HG03060 (cell line): ENCODE measurements around the gene TRIM38.
"Not testable (repeated sequence)": the region's sequence is repeated elsewhere in the genome, so short reads cannot be mapped to it uniquely, and the experiment has no call there.

Experiments used
- ATAC-seq: cut with Tn5 transposase; IDR thresholded peaks from one replicate; pipeline ENCODE4 v1.9.1; 2021; ENCODE audit warnings: low read depth, moderate number of reproducible peaks; ENCODE audit not compliant: unreplicated experiment

TRIM38 gene

DNA sequence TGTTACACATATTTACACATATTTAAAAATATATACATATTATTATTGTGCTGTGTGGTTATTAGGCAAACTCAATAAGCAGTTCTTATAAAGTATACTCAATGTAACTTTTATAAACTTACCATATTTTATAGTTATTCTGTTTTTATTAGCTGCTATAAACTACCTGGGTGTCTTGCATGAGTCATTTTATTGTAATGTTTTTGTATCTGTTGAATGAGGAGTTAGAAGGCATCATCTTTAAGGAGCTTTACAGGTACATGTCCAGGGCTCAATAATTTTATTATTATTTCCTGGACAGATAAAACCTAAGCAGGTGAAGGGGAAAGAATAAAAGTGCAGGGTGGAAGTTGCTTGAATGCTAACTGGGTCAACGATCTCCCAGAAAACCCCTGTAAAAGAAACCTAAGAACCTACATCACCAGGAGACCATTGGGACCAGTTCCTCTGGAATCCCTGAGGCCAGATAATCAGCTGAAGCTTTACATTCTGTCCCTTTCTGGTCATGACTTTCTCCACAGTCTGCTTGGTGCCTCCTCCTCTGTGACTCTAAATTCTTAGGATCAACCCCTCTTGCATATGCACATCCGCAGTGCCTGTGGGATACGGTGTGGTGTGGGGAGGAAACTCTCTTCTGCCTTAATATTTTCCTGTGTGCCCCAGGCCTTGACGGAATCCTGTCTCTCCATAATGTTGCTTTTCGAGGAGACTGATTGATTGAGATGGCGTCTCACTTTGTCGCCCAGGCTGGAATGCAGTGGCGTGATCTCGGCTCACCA, 38.0 kb downstream of the TRIM38 start:
- no peak for ATAC-seq

DNA sequence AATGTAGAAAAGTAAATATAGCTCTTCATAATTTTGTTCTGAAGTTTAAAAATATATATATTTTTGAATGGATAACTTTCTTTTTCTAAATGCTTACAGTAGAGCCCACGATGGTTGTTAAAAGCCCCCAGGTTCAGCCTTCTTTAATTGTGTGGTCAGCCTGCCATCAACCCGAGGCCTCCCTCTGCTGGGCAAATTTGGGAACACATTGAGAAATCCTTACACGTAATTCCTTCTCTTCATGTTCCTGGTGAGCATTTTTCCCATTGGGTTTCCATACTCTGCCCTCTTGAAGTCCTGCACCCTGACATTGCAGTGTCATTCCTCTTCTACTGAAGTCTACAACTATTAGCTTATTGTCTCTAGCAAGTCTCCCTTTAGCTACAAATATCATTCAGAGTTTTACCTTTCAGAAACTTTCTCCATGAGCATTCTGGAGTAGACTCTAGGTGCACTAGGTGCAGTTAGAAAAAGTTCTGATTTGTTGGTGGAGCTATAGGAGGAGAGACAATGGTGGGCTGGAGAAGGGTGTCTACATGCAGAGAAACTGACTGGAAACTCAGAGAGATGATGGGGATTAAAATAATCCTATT, 40.6 kb downstream of the TRIM38 start:
- ATAC-seq, result no peak

DNA sequence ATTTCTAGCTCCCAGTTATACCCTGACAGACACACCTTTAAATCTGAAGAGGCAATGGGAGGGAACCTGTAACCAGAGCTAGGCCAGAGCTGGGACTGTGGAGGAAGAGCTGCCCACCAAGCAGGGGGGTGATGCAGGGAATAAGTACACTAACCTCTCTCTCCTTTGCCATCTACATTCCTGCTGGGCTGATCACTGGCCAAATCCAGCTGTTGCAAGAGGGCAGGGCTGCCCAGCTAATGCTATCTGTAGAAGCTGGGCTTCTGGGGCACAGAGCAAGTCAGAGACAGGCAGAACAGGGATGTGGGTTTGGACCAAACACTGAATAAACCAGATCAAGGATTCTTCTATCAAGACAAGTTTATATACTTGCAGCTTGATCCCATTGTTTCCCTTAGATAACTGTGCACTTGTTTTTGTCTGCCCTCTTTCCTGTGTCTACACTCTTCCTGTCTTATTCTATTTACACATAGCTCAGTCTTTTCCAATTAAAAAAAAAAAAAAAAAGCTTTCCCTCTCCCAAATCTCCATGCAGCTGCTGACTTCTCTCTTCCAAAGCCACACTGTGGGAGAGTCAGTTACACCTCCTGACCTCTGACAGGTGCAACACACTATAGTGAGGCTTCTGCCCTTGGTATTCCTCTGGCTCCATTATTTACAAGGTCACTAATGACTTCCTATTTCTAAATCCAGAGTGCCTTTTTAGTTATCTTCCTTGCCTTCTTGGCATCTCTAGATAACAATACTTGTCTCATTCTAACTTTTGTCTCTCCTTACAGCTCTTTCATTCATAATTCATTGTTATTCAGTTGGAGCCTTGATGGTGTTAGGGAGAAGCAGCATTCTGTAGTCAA, 43.7 kb downstream of the TRIM38 start:
- no peak for ATAC-seq

DNA sequence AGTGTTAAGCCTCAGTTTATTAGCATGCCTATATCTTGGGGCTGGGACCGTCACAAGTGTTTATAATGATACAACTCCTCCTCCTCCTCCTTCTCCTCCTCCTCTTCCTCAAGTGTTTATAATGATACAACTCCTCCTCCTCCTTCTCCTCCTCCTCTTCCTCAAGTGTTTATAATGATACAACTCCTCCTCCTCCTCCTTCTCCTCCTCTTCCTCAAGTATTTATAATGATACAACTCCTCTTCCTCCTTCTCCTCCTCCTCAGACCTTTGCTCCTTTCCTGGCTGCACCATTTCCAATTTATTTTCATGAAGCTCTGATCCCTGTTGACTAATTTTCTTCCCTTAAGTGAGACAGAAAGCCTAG, 44.3 kb downstream of the TRIM38 start:
- not testable (repeated sequence) for ATAC-seq

DNA sequence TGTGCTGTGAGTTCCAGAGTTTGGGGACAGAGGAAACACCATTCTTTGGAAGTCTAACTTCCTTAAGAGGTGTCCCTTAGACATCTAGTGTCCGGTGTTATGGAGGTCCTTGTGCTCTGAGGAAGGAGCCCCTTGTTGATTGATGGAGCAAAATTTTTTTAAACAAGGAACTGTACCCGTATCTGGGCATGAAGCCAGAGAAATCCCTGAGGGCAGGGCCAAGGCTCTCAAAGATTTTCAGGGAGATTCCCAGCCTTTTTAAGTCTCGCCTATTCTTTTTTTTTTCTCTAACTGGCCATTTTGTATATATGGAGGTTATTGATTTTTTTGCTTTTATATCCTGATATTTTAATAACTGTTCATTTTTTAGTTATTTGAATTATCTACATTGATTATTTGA, 45.9 kb downstream of the TRIM38 start:
- ATAC-seq, result no peak

DNA sequence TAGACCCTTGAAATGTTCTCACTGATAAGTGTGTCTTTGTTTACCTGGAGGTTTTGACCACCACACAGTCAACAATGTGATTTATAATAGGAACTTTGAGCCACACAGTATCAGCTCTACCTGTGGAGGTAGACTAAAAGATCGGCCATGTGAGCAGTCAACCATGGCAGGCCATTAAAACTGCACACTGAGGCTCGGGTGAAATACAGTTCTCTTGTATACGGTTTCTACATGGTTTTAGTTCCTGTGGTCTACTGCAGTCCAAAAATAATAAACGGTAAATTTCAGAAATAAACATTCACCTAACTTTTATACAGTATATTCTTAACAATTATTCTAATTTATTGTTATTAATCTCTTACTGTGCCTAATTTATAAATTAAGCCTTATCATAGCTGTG, 47.2 kb downstream of the TRIM38 start:
- ATAC-seq, result no peak

DNA sequence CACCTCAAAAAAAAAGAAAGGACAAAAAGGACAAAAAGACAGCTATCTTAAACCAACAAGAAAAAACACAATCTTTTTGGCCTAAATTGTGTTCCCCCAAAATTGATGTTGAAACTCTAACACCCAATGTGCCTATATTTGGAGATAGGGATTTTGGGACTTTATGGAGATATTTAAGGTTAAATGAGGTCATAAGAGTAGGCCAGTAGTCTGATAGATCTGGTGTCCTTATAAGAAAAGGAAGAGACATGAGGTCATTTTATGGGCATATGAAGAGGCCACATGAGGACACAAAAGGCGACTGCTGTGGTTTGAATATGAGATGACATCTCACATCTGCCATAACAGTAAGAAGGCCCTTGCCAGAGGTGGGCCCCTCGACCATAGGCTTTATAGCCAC, 49.5 kb downstream of the TRIM38 start:
- ATAC-seq, result no peak

DNA sequence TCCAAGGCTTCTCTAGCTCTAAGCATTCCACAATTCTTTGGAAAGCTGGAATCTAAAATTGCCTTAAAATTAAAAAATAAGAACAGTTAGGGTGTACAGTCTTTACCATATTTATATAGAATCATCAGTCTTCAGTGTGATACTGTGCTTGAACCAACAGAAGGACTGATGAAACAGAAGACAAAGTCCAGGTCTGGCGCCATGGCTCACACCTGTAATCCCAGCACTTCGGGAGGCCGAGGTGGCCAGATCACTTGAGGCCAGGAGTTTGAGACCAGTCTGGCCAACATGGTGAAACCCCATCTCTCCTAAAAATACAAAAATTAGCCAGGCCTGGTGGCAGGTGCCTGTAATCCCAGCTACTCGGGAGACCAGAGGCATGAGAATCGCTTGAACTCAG, 51.8 kb downstream of the TRIM38 start:
- not testable (repeated sequence) for ATAC-seq

DNA sequence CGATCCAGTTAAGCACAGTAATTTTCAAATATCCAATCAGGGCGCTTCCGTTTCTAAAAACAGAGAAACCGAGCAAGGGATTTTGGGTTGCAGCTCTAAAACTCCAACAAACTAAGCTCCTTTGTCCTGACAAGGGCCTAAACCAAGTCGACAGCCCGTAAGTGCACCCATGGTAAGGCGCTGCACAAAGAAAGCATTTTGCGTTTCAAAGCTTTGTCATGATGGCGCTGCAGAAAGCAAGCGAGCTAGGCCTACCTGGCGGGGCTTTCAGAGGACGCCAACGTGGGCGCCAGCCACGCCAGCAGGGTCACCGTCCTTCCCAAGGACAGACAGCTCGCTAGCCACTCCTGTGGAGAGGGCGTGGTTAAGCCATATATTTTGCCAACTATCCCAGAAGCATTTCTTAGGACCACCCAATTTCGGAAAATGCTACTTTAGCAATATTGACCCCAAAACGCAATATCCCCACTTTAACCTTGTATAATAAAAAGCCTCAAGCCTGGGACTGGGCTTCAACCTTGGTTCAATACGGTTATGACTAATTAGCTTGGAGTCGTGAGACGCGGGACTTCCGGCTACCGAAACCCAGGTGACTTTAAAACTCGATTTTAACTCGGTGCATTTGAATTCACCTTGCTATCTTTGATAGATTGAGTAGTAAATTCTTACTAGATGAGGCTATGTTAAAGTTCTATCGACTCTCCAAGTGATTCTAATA, 53.8 kb downstream of the TRIM38 start:
- no peak for ATAC-seq

DNA sequence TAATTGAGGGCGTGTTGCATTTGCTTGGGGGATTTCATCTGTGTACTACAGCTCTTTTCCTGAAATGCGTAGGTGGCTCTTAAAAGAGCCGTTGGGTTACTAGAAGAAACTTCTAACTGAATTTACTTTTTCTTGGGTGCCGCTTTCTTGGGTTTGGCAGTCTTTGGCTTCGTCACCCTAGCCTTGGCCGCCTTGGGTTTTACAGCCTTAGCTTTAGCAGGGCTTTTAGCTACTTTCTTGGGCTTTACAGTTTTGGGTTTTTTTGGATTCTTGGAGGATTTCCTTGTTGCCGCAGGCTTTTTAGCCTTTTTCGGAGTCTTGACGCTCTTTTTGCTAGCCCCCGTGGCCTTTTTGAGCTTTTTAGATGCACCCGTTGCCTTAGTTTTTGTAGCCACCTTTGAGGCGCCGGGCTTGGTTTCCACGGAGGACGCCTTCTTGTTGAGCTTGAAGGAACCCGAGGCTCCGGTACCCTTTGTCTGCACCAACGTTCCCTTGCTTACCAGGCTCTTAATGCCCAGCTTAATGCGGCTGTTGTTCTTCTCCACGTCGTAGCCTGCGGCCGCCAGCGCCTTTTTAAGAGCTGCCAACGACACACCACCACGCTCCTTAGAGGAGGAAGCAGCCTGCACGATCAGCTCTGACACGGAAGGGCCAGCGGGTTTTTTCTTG, 54.5 kb downstream of the TRIM38 start:
- no peak for ATAC-seq

DNA sequence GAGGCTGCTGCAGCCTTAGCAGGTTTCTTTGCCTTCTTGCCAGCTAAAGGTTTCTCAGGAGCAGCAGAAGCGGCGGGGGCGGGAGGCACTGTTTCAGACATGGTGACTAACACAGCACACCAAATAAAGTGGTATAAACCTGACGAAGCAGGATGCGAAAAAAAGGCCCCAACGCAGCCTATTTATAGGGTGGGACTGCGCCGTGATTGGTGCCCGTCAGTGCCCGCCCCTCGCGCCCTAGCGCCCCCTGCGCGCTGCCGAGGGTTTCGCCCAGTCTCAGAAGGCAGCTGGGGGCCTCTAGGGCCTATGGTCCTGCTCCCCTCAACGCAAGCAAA, 55.0 kb downstream of the TRIM38 start:
- ATAC-seq, result no peak

DNA sequence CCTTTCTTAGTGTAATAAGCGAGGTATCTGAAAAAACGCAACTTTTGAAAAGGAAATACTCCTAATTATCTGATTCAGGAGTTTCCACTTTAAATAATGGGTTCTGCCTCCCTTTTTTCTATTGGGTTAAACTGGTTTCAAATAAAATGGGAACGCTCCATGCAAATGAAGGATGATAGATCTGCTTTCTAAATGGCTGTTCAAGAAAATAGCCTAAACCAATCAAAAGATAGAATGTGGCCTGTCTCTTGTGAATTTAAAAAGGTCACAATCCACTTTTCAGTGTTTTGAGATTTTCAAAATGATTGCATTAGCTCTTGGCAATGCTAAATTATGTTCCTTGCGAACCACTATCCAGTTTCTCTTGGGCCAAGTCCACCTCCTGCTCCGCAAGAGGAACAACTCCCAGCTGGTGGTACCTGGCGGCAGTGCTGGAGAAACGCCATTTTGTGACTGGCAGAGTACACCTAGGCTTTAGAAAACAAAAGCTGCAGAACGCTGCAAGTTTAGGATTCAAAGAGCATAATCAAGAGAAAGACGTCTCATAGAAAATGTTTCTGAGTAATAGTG, 56.7 kb downstream of the TRIM38 start:
- no peak for ATAC-seq

DNA sequence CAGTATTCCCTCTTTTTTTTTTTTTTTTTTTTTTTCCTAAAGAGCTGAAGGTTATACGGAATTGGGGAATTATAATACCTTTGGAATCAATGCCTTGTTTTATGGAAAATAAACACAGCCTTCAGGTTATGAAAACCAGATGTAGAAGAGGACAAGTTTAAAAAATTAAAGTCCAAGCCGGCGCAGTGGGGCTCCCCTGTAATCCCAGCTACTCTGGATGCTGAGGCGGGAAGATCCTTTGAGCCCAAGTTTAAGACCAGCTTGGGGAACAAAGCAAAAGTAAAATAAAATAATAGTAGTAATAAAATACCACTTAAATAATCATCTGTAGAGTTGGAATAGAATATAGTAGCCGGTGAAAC, 57.3 kb downstream of the TRIM38 start:
- no peak for ATAC-seq

DNA sequence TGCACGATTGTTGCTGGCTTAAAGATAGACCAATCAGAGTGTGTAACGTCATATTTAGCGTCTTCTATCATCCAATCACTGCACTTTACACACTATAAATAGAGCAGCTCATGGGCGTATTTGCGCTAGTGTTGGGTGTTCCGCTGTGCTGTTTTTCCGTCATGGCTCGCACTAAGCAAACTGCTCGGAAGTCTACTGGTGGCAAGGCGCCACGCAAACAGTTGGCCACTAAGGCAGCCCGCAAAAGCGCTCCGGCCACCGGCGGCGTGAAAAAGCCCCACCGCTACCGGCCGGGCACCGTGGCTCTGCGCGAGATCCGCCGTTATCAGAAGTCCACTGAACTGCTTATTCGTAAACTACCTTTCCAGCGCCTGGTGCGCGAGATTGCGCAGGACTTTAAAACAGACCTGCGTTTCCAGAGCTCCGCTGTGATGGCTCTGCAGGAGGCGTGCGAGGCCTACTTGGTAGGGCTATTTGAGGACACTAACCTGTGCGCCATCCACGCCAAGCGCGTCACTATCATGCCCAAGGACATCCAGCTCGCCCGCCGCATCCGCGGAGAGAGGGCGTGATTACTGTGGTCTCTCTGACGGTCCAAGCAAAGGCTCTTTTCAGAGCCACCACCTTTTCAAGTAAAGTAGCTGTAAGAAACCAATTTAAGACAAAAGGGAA, 57.9 kb downstream of the TRIM38 start:
- peak; percentile 47 for ATAC-seq

DNA sequence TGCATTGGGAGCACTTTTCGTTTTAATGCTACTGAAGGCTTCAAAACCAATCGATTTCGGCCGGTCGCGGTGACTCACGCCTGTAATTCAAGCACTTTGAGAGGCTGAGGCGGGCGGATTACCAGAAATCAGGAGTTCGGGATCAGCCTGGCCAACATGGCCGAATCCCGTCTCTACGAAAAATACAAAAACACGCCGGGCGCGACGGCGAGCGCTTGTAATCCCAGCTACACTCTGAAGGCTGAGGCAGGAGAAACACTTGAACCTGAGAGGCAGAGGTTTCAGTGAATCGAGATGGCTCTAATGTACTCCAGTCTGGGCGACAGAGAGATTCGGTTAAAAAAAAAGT, 58.4 kb downstream of the TRIM38 start:
- ATAC-seq, result no peak

DNA sequence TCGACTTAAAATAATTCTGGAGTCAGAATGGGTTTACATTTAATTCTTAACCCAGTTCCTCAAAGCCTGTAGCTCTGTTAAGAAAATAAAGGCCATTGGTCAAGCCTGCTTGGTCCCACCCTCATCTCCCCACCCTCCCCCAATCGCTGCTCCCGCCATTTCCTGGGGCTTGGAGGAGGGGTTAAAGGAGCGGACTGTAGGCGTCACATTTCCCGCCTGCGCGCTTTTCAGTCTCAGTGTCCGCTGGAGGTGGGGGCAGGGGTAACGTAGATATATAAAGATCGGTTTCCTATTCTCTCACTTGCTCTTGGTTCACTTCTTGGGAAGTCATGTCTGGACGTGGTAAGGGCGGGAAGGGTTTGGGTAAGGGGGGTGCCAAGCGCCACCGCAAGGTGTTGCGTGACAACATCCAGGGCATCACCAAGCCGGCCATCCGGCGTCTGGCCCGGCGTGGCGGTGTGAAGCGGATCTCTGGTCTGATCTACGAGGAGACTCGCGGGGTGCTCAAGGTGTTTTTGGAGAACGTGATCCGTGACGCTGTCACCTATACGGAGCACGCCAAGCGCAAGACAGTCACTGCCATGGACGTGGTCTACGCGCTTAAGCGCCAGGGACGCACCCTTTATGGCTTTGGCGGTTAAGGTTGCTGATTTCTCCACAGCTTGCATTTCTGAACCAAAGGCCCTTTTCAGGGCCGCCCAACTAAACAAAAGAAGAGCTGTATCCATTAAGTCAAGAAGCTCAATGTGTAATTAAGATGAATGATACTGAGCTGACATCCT, 58.9 kb downstream of the TRIM38 start:
- ATAC-seq, result peak; percentile 23

DNA sequence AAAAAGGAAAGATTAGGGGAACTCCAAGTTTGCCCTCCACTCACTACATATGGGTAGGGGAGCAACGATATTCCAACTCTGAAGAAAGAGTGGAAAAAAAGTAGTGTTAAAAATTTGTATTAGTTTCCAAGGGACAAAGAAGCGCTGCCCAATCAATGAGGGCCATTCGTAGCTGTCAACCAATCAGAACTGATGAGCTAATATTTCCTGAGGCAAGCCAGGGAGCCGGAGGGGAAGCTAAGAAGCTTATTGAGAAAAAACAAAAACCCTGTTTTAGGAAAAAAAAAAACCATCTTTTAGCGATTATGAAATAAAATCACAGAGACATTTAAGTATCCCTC, 59.5 kb downstream of the TRIM38 start:
- ATAC-seq, result peak; percentile 1

DNA sequence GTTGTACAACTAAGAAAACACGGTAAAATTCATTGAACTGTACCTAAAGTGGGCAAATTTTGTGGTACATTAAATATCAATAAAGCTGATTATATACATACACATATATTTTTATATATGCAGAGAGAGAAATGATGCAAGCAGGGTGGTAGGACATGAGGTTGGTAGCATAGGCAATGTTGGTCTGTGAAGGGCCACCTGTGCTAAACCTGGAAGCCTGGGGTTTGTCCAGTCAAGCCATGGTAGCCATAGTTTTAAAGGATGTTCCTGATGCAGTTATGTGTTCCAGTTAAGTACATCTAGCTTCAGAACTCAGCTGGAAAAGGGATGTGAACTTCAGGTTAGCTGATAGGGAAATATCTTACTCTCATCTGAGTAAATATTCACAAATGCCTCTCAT, 60.1 kb downstream of the TRIM38 start:
- ATAC-seq, result no peak

DNA sequence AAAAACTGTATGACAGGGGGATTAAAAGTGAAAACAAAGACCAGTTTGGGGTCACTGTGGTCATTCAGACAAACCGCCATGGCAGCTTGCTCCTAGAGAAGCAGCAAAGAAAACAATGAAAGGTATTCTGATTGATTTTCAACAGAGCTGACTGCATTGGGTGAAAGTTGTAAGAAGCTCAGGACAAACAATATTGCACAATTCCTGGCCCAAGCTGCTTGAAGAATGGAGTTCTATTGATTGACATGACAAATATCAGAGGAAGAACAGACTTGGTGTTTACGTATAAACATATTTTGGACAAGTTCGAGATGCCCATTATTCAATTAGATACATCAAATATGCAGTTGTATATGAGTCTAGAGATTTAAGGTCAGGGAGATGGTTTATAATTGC, 62.0 kb downstream of the TRIM38 start:
- no peak for ATAC-seq
